NOMO-1 treated with DMSO at 0.1 percent for 48 hours (cell line): ENCODE measurements around the gene HES5.

Source experiments
- DNase-seq: peaks from one replicate; lab custom pipeline; 2025; ENCODE audit not compliant: unreplicated experiment; lab: John Stamatoyannopoulos, UW

HES5 gene

DNA sequence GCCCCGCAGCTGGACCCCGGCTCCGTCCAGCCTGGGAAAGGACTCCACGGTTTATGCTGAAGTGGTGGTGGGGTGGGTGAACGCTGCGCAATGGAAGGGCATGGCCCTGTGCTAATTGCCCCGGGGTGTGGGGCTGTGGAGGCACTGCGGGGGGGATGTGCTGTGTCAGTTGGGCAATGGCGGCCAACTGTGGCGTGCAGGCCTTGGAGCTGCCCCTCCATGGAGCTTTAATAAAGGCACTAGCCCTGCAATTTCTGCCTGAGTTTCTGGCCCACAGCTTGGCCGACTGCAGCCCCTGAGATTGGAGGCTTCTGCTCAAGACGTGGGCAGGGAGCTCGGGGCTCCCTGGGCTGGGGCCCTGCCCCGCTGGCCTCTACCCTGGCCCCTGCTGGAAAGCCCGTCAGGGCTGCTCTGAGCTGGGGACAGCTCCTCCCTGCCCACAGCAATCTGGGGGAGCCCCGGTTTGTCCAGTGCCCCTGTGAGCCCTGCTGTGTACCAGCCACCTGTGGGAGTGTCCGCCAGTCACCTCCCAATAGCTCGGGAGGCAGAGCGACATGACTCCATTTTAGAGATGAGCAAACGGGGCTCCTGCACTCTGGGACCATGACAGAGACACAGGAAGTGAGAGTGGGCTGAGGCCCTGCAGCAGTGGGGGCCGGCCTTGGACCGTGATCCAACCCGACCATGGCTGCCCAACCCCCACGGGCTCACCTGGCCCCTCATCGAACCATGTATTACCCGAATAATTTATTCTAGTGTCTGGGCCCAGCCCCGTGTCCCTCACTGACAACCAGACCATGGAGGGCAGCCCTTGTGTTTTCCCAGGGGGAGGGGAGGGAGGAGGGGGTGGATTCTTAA, 17.4 kb upstream of the HES5 start:
- peak; percentile 44 for DNase-seq

DNA sequence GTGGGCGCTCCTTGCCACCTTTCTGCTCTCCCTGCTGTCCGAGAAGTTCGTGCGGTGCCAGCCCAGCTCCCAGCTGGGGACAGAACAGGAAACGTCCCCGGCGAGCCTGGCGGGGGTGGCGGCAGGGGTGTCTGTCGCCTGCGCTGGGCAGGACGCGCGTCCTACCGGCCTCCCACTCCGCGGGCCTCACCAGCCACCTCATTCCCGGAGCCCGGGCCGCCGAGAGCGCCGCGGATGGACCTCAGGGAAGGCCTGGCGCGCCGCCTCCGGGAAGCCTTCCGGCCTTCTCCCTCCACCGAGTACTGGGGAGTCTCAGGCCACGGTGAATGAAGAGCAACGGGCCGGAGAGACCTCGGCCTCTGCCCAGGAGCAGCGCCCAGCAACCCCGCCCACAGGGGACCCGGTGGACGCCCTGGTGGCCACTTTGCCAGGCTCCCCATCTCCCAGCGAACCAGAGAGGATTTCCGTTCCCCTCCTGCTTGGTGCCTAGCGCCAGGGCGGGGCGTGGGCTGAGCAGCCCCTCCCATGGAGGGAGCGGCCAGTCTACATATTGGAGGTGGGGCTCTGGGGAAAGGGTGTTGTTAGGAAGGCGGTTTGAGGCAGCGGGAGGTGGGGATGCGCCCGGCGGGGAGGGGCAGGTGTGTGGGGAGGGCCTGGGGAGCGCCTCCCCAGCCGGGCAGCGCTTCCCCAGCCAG, 16.6 kb upstream of the HES5 start:
- peak; percentile 90 for DNase-seq

DNA sequence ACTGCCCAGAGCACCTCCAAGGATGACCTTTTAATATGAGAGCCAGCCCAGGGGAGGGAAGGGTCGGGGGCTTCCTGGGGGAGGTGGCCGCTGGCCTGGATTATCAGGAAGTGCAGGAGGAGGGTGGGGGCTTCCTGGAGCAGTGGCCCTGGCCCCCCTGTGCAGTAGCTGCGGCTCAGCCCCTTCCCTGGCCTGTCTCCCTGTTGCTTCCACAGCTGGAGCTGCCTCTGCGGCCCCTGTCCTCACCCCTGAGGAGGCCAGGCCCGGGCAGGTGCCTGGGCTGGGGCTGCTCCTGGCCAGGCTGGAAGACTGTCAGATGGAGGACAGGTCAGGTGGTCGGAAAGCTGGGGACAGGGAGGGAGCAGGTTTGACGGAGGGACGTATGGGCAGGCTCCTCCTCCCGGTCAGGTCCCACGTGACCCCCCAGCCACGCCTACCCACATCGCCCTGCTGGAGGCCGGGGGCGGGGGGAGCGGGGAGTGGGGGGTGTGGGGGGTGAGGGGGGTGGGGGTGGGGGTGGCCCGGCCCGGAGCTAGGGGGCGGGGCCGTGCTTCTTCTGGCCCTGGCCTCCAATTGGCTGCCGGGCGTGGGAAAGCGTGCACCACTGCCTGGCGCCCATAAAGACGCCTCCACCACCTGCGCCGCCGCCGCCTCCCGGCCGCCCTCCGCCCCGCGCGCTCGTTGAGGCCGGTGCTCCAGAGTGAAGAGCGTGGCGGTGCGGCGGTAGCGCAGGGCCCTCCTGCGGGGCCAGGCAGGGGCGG, 15.9 kb upstream of the HES5 start:
- DNase-seq = peak; percentile 78

DNA sequence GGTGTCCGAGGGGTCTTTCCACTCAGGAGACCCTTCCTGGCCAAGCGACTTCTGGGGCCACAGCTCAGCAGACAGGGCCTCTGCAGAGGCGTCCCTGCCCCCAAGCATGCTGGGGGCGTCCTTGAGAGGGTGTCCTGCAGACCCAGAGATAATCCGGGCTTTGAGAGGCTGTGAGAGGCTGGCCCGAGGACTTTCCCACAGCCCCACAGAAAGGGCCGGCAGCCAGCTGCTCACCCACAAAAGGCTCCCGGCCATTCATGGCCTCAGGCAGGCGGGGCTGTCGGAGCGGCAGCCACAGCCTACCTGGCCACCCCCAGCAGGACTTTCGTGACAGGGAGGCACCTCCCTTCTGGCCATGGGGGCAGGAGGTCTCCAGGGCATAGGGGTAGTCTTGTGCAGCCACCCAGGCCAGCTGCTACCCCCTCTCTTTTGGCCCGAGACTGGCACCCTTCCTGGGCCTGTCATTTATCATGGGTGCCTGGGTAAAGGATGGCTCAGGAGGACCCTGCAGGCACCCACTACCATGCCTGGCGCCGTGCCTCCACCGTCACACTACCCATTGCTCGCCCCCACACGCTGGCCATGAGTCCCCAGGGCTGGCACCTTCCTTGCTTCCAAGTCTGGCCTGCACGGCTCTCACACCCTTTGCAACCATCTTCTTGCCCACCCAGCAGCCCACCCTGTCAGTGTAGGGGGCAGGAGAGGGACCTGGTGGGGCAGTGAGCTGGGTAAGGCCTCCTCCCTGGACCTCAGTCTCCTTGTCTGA, 15.0 kb upstream of the HES5 start:
- no peak for DNase-seq

DNA sequence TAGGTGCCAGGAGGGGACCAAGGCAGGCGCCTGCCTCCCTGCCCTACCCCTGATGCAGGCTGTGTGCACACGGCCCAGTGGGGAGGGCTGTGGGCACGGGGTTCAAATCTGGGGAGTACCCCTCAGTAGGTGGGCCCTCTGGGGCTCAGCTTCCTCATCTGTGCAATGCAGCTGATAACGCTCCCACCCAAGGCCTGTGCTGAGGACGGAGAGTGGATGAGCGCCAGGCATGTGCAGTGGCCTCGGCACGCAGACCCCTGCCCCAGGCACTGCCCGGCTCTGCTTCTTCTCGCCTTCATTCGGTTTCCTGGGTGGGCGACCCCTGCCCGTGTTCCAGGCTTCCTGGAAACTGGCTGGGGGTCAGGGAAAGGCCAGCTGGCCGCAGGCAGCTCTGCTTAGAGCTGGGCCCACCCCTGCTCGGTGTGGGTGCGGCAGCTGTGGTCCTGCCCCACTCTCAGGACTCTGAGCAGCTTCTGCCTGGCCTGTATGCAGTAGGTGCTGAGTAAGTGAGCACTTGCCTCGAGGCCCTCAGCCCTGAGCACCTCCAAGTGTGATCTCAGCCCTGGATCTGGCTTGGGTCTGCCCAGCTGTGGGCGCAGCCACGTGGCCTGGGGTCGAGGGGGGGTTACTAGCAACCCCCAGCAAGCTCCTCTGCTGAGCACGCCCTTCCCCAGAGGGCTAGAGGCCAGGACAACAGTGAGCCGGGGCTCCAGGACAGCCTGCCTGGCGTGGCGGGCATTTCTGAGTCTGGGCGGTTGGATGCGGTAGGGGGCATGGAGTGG, 14.2 kb upstream of the HES5 start:
- DNase-seq = no peak

DNA sequence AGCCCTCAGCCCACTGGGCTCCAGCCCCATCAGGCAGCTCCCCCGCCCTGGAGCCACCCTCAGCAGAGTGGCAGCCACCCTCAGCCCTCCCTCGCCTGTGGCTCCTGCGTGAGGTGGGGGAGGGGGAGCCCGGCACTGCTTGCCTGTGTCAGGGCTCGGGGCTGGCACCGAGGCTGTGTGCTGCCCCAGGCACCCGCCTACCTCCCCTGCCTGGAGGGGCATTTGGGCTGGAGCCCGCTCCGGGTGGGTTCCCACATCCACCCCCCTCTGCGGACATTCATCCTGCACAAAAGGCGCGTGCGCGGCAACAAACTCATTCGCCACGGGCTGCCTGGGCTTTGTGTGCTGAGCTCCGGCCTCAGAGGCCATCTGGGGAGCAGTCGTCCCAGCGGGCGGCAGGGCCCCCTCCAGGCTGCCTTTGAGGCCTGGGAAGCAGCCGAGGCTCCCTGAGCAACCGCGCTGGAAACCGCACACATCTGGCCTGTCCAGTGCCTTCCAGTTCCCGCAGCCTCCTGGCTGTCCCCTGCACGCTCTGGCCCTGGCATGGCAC, 13.6 kb upstream of the HES5 start:
- DNase-seq = no peak

DNA sequence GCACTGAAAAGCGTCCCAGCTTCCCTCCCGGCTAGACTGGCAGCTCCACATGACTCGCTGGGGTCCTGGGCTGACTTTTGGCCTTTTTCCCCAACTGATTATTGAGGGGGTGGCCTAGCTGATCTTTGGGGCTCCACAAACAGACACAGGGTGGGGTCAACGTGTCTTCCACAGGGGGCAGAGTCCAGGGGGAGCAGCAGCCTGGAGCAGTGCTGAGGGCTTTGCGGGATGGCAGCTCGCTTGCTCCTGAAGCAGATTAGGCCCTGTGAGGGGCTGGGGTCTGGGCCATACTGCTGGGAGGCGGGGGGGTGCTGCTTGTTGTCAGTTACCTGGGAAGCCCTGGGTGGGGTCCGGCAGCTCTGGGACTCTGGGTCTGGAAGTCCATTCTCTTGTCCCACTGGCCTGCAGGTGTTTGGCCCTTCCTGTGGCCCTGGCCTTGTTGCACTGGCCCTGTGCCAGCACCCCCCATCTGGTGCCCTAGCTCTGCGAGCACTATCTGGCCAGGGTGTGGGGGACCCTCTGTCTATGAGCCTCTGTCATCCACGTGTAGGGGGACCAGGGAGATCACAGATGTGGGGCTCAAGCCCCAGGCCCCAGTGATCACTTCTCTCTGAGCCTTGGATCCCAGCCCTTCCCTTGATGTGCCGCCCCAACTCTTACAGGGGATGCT, 12.3 kb upstream of the HES5 start:
- DNase-seq = no peak

DNA sequence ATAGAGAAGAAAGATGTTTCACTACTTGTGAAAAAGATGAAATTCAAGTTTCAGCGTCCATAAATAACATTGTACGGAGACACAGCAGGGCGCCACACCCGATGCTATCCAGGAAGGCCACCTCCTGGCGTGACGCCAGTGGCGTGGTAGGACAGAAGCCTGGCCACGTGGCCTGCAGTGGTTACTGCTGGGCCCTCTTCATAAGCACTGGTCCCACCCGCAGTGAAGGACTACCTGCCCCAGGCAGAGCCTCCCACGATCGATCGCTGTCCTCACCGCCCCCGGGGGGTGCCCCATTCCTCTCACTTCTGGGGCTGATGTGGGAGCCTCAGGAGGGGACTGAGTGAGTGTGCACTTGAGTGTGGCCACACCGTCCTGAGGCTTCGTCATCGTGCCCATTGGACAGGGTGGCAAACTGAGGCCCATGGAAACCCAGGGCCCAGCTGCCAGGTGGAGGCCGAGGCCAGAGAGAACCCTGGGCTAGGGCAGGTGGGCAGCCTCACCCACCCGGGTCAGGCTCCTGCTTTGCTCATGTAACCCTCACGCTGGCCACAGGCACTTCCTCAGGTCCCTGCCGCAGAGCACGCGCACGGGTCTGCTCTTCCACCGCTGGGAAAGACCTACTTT, 11.7 kb upstream of the HES5 start:
- DNase-seq = peak; percentile 2

DNA sequence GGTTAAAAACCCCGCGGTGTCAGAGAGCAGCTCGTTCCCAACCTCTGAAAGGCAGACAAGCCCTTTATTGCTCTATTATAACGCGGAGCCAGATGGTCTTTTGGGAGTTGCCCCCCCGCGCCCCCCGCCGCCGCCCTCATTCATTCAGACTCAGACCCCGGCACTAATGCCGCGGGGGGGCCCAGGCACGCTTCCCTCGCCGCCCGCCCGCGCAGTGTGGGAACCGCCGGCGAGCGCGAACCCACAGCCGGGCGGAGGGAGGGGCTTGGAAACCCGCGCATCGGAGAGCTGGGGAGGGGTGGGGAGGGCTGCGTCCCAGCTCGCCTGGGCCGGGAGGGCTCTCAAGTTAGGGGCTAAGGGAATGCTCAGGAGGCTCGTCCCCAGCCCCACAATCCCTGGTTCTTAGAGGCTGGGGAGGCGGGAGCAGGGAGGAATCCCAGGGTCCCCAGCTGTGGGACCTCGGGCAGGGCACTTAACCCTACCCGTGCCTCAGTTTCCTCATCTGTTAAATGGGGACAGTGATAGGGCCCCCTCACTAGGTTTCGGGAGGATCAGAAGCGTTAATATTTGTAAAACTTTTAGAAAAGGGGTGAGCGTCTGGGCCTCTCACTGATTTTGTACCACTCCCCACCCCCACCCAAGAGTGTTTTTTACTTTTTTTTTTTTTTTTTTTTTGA, 10.9 kb upstream of the HES5 start:
- no peak for DNase-seq

DNA sequence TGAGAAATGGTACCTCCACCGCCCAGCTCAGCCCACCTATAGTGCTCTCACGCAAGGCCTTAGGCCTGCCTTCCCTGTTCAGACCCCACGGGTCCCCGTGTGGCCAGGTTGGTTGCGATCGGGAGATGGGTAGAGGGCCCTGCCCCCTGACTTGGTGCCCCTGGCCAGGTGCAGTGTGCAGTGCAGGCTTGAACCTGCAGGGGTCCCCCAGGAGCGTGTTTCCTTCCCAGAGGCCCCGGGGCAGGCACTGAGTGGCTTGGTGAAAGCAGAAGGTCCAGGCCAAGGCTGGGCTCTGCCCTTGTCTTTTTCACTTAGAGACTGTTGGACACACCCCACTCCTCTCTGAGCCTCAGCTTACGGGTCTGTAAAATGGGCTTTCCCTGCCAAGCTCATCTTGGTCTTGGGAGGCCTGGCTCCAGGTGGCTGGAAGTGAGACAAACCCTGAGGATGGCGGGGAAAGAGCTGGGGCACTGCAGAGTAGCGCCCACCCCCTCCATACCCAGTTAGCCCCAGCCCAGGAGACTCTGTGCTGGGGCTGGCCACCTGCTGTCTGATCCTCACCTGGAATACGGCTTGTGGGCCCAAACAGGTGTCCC, 9.3 kb upstream of the HES5 start:
- no peak for DNase-seq

DNA sequence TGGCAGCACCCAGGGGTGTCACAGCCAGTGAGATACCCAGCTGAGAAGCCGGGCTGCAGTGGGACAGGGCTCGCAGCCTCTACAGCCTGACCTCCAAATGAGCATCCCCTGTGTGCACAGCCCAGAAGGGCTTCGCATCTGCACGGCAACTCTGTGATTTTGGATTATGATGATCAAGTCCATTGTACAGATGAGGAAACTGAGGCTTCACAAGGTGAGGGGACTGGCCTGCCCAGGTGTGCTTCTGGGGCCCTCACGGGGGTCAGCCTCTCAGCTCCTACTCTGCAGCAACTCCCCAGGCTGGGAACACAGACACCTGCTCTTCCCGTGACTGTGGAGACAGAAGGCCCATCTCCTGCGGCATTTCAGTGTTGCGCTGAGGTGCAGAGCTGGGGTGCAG, 8.8 kb upstream of the HES5 start:
- DNase-seq = no peak

DNA sequence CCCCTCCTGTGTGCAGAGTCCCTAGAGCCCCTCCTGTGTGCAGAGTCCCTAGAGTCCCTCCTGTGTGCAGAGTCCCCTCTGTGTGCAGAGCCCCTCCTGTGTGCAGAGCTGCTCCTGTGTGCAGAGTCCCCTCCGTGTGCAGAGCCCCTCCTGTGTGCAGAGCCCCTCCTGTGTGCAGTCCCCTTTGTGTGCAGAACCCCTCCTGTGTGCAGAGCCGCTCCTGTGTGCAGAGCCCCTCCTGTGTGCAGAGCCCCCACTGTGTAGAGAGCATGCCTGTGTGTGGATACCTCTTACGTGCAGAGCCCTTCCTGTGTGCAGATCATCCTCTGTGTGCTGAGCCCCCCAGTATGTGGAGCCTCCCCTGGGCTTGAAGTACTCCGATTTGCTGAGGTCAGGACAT, 8.3 kb upstream of the HES5 start:
- DNase-seq = no peak

DNA sequence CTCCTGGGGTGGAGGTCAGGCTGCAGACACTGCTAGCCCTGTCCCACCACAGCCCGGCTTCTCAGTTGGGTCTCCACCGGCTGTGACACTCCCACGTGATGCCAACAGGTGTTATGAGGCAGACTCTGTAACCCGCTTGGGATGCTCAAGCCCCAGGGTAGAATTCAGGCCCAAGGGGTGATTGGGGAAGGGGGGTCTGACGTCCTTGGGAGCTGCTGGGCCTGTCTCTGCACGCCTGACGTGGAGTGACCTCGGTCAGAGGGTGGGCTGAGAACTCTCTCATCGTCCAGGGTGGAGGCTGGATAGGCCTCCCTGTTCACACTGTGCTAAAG, 7.7 kb upstream of the HES5 start:
- no peak for DNase-seq

DNA sequence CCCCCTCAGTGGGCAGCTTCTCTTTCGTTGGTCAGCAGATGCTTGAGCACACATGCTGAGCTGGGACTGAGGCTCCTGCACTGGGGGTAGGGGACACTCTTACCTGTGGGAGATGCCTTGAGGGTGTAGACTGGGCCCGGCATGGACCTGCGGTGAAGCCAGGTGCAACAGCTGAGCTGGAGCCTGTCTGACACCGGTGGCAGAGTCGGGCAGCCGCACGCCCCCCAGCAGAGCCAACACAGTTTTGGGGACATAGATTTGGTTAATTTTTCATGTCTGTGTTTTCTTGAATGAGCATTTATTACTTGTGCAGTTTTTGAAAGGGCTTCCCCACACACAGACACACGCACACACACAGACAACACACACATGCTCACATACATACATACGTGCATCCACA, 5.9 kb upstream of the HES5 start:
- DNase-seq = no peak

DNA sequence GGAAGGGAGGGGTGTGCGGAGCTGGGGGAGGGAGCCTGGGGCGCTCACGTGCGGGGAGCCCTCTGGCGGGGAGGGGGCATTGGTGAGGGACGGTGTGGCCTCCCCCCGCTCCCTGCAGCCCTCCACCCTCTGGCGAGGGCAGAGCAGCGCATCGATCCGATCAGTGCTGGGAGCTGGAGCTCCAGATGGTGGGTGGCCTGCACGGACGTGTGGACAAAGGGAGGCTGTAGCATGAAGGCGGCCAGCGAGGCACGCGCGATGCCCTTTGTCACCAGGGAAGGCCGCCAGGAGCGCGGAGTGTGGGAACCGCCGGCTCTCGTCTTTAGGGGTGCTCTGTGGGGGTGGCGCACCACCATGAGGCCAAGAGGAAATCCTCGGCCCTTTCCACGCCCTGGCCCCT, 5.4 kb upstream of the HES5 start:
- DNase-seq = no peak

DNA sequence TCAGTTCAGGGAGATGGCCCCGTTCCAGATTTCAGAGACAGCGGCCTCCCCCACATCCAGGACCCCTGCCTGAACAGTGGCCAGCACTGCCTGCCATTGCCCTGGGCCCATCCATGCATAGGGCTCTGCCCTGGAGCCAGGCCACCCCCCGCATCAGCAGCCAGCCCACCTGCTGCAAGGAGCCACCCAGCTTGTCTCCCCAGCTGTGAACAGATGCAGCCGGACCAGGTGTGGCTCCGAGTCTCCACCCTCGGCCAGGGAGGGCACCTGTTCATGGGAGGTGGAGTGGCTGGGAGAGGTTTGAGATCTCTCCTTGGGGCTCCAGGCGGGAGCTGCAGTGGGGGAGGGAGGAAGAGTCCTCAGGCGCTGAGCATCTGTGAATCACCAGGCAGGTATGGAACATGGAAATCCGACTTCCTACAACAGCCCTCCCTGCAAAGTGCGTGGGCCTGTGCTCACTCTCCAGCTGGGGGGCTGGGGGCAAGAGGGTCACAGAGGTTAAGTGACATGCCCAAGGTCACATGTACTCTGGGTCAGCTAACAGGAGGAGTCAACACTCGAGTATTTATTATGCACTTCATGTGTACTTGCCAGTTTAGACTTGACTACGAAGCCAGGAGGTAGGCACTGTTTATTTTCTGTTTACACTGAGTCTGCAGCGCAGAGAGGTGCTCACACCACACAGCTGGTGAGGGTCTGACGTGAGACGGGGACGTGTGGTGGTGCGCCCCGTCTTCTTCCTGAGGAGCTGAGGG, 4.8 kb upstream of the HES5 start:
- DNase-seq = no peak

DNA sequence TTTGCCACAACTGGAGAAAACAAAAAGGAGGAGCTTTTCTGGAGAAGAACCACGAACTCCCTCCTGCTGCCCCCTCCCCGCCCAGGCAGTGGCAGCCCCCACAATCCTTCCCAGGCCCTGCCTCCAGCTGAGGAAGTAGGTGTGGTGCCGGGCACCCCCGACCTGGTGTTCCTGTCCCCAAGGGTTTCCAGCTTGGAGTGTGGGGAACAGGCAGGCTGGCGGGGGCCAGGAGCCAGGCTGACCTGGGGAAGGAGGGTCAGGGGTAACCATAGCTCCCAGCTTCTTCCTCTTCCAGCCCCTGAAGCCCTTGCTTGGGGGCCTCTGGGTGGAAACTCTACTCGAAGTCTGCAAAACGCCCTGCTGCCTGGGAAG, 4.2 kb upstream of the HES5 start:
- no peak for DNase-seq

DNA sequence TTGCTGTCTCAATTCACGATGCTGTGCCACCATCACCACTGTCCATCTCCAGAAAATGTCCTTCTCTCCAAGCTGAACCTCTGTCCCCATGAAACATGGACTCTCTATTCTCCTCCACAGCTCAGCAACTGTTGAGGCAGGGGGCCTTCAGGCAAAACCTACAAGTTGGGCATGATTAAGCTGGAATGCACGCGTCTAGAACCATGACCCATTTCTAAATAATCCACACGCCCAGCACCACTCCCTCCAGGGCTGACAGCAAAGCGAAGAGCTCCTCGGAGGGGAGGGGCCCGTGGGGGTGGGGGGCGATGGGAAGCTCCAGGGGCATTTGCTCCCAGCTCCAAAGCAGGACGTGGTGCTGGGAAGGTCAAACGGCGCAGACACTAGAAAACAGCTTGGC, 3.3 kb upstream of the HES5 start:
- no peak for DNase-seq
